Renal pelvis (tissue), 12 donors: ENCODE data around the gene CCR8. TPM values are rescaled to one million over a fixed set of nuclear protein-coding genes. Genes with fewer than 3 reads are reported as not detected.

Experiments
- DNase-seq: peaks from one replicate; pipeline ENCODE4 v3.0.0-alpha.2; 2013
- long read RNA-seq, 16 experiments: transcript quantifications; one replicate each; lab custom pipeline, GENCODE V29; 2026
- polyA plus RNA-seq, 3 donors: library from polyadenylated mRNA; unstranded; fragments of 120-200 nt; gene quantifications; one replicate each; pipeline ENCODE4 v1.2.1, GENCODE V29; 2013; ENCODE audit not compliant: insufficient read length in 3 of 3

CCR8 gene, protein sequence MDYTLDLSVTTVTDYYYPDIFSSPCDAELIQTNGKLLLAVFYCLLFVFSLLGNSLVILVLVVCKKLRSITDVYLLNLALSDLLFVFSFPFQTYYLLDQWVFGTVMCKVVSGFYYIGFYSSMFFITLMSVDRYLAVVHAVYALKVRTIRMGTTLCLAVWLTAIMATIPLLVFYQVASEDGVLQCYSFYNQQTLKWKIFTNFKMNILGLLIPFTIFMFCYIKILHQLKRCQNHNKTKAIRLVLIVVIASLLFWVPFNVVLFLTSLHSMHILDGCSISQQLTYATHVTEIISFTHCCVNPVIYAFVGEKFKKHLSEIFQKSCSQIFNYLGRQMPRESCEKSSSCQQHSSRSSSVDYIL
- polyA plus RNA-seq = not detected
- long read RNA-seq, donor 1 = 0 reads
- long read RNA-seq, donor 2 = 0 reads
- long read RNA-seq, donor 3 = 0 reads
- long read RNA-seq, donor 4 = 0 reads
- long read RNA-seq, donor 5 = 0 reads
- long read RNA-seq, donor 6 = 0 reads
- long read RNA-seq, donor 7 = 0 reads
- long read RNA-seq, donor 8 = 0 reads
- long read RNA-seq, donor 9 = 0 reads
- long read RNA-seq, donor 10 = 0 reads
- long read RNA-seq, donor 11 = 0 reads
- long read RNA-seq, donor 12 = 0 reads
- long read RNA-seq, donor 13 = 0 reads
- long read RNA-seq, donor 14 = 0 reads
- long read RNA-seq, donor 15 = 0 reads
- long read RNA-seq, donor 16 = 0 reads

DNA sequence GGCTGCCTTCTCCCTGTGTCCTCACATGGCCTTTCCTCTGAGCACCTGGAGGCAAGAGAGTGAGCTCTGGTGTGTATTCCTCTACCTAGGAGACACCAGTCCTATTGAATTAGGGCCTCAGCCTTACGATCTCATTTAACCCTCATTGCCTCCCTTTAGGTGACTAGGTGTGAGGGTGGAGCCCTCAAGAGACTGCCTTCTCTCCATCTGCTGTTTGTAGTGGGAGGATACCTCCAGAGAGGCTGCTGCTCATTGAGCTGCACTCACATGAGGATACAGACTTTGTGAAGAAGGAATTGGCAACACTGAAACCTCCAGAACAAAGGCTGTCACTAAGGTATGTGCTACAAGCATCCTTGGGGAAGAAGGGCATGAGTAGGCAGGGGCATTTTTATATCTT, at the start of gene CCR8:
Gene CCR8, plus strand, starts transcription at position 217 of the 400 bp plus-strand sequence. CDS start 2,623 bp downstream, outside the sequence.
- no peak for DNase-seq

DNA sequence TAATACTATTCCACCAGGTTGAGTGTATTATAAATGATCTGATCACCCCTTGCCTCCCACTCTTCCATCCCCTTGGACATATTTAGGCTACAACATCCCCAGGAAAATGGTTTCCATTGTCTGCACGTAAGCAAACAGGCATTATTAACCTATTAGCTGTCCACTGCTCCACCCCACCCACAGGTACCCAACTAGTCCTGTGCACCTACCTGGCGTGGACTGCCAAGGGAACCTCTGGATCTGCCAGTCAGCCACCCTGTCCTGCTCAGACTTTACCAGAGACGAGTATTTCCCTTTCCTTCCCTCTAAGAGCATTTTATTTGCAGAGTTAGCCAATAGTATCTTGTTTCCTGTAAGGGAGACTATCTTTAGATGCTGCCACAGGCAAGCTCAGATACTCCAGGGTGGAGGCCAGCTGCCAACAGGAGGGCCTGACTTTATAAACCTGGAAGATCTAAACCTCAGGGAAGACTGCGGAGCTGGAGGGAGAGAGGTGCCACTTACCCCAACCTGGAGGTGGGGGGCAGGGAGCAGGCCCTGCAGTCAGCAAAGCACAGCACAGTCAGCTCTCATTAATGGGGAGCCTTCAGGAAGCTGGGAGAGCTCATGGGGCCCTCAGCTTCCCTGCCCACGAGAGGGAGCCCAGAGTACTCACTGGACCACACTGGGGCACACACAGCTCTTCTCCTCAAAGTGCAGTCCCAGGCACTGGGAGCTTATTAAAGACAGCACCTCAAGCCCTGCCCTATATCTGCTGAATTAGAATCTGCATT, 49.6 kb upstream of the CCR8 start, which contains the start of gene CX3CR1:
Gene CX3CR1, minus strand, starts transcription at position 292 of the 773 bp plus-strand sequence. CDS start 13,527 bp downstream, outside the sequence.
- DNase-seq = no peak

DNA sequence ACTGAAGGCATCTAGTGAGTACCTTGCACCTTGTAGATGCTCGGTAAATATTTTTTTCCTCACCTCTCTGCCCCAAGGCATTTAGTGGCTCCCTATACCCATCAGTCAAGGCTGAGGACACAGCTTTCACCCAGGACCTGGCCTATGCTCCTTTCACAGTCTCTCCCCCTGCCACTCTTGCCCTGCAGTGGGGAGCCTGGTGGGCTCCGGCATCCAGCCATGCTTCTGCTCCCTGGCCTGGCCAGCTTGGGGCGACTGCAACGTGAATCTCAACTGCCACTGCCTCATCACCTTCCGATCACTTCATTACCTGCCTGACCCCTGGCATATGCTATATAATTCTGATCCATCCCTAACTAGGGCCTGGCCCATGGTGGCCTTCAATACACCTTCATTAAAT, 48.9 kb upstream of the CCR8 start:
- DNase-seq = no peak

DNA sequence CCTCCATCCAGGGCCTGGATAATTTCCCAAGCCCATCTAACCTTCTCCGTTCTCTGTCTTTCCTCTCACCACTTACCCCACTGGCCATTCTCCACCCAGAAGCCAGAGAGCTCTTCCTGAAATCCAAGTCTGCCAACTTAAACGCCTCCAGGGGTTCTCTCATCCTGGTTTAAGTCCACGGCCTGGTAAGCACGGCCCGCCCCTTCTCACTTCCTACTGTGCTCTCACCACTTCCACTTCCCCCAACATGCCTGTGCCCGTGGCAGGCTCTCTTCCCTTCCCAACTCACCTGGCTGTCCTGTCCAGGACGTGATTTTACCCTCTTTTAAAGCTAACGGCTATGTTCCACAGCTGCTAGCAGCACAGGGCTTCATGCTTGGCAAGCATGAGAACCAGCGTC, 48.0 kb upstream of the CCR8 start:
- no peak for DNase-seq

DNA sequence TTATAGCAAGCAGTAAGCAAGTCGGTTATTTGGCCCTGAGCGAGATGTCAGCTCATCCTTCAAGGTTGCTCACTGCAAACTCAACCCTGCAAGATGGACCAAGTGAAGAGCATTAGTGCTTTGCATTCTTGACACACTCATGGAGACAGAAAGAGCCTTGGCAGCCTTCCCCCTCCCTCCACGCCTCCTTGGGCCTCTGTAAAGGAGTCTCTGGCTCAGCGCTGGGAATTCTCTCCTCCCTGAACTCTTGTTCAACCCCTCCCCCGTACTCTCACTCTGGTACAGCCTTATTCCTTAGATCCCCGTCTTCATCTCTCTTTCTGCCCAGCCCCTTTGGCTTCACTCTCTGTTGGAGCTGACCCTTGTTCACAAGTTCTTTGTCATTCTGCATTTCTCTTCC, 47.5 kb upstream of the CCR8 start:
- DNase-seq = no peak

DNA sequence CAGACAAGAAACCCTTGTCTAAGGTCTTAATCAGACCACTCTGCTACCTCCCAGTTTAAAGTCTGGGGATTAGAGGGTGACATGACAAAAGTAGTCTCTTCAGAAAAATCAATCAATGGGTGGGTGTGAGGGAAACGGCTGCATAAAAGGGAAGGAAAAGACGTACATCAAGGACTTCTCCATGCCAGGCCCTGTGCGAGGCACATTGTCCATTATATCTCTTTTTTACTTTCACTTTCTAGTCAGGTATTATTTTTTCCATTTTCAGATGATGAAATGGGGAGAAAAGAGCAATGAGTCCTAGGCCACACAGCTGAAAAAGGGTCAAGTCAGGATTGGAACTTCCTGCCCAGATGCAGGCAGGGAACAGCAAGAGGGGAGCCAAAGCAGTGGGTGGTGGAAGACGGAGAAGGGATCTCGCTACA, 45.0 kb upstream of the CCR8 start:
- no peak for DNase-seq

DNA sequence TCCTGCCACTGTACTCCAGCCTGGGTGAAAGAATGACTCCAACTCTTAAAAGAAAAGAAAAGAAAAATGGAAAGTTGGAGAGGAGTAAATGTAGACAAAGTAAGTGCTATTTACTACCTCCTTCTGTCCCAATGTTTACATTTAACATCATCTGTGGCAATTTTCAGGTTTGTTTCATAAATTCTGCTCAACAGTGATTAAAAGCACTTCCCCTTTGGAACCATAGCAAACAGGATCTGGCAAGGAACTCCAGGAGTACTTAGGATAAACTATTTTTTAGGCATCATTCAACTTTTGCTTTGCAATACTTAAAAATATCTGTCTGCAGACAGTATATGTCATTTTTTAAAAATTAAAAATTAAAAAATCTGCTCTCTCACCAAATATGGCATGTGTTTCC, 44.2 kb upstream of the CCR8 start:
- DNase-seq = no peak

DNA sequence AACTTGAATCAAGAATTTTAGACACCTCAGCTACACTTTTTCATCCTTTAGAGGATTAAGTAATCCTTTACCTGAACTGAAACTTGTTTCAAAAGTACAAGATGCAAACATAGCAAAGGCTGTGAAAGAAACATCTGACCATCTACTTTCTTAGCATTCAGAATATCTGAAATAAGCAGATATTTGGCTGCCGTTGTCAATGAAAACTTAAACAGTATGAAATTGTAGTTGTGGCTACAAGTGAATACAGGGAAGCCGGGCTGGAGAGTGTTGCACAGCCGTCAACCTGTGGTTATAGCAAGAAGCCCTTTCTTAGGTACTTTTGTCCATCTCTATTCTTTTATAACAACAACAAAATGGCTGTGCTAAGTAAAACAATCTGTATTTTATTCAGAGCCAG, 42.7 kb upstream of the CCR8 start:
- no peak for DNase-seq

DNA sequence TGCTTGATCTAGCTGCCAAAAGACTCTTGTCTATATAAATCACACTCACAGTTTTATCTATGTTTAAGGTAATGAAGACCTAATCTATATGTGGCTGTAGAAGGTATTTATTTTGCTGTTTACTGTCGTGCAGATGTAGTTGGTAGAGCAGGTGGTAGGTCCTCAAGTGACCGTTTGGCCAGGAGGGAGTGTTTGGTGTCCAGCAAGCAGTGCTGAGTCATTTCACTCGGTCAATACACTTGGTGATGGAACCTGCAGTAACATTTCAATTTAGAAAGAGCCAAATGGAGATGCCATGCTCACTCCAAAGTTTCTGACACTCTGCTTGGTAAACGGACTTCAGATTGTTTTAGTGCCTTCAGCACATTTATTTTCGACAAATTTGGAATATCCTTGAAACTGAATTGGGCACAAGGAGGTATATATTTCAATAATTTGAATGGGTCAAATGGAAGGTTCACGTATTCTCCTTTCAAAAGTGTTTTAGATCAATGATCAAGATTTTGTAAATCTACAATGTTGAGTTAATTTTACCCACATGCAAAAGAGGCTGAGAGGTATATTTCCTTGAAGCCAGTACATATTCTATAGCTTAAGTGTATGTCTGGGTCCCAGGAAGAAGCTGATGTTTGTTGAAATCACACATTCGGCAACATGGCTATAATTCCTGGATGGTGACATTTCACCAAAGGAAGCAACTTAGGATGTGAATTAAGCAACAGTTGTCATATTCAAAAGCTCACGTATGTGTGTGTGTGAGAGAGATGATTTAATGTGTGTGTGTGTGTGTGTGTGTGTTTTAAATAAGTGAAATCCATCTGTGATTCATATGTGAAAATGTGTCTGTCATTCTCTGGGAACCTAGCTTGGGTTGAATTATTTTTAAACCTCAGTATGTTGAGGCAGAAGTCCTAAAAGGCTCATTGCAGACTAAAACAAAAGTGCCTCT, 42.0 kb upstream of the CCR8 start:
- no peak for DNase-seq

DNA sequence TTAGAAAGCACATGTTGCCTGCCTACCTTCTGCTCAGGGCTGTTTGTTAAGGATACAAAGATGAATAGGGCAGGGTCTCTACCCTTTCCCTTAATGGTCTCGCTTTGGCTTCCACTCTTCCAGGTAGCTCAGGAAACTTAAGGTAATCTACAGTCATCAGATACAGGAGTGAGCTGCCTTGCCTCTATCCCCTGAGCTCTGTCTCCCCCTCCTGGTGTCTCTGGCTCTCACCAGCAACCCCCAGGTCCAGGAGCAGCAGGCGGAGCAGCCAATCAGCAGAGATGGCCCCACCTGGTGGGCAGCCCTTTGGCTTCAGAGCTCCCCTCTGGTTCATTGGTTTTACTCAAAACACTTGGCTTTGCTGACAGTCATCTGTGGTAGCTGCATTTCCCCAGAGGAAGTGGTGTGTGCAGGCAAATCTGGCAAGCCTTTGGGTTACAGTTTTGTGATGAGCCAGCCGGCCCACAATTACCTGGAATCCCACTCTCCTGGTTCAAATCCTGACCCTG, 41.2 kb upstream of the CCR8 start:
- peak; percentile 82 for DNase-seq

DNA sequence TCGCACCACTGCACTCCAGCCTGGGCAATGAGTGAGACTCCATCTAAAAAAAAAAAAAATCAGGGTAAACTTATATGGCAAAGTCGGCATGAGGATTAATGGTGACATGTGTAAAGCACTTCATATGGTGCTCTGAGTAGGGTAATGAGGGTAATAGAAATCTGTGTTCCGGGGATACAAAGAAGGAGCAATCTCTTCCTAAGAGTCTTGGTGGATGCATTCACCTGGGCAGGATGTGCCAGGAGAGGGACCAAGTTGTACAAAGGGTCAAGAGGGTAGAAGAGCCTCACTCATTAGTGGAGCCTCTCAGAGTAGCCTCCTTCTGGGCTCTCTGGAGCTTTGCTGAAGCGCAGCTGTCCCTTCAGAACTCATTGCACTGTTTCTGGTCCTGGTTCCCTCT, 40.4 kb upstream of the CCR8 start:
- DNase-seq = no peak

DNA sequence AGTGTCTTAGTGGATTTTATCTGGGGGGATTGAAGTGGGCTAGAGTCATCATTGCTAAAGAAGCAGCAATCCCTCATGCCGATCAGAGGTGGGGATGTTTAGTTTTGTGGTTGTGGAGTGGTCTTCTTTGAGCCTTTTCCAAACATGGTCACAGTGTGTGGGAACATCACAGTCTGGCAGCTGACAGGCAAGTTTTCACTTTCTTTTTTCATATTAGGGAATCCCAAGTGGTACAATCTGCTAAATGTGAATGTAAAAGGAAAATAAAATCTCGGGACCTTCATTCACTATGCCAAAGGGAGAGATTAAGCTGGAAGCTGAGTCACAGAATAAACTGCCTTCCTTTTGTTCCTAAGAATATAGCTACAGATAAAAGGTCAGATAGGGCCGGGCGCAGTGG, 39.3 kb upstream of the CCR8 start:
- DNase-seq = no peak

DNA sequence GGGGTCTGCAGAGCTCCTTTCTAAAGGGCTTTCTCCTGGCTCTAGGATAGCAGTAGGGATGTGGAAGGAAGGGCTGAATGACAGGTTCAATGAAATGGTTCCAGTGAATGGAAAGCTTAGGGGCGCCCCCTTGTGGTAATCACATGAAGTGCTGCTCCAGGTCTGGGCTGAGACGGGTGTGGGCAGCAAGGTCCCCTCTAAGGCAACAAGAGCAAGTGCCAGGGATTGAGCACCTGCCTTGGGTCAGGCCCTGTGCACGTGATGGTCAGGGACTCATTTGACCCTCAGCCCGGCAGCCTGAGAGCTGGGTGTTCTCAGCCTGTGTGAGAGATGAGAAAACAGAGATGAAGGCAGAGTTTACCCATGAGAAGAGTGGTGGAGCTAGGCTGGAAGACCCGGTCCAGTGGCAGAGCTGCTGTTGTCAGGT, 37.6 kb upstream of the CCR8 start:
- DNase-seq = peak; percentile 33

DNA sequence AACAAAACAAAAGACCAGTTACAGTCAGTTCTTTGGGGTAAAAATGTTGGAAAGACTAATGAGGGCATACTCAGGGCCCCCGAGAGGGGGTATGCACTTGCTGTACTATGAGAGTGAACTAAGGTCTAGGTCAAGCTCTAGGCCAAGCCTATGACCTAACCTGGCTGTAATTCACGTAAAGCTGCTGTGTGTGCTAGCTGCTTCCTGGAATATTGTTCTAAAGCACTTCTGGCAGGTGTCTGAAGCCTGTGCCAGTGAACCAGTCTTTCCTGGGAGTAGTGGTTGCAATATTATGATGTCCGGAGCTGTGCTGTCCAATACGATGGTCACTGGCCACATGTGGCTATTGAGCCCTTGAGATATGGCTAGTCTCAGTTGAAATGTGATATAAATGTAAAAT, 36.5 kb upstream of the CCR8 start:
- no peak for DNase-seq

DNA sequence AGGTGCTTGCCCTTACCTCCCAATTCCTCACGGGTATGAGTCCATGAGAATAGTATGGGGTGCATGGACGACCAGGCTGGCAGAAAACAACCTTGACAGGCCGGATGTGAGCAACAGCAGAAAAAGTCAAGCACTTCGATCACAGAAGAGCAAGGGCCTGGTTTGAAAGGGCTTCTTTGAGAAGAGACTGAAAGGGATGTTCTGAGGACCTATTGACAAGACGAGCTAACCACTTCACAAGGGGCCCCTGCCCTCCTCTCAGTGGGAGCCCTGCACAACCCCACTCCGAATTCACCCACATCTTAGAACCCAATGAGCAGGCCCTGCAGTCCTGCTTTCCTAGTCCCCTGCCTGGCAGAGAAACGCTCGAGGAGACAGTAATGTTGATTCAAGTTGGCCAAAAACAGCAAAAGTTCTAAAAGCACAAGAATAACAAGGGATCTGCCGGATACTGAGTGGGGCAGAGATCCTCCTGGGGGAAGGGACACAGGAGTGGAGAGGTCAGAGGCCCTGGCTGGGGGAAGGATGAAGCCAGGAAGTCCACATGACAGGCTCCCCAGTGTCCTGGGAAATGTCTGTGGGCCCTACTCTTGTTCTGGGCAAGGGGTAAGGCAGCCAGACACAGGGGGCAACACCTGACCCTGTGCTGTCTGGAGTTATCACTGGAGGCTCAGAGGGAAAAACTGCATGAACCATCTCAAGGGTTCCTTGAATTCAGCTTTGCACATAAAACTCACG, 34.9 kb upstream of the CCR8 start:
- no peak for DNase-seq

DNA sequence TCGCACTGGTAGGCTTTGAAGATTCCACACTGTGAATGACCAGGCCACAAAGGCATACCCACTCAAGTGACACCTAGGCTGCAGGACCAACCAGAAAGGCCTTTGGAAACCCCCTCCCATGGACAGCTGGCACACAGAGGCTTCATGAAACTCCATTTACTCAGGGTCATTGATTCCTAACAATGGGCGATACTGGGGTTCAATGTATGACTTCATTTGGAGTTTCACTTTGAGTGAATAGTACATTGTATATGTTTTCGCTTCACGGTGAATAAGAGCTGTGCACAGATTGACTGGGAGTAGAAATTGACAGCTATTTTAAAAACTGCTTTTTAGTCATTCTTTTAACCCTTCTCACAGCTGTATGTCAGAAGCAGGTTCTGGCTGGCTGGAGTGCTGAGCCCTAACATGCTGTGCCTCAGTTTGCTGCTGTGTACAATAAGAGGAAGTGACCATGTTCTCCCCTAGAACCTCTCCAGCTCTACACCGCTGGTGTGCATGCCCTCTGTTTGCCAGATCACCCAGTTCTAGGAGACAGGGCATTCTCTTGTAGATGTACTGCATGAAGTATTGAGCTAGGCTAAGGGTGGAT, 34.2 kb upstream of the CCR8 start:
- no peak for DNase-seq

DNA sequence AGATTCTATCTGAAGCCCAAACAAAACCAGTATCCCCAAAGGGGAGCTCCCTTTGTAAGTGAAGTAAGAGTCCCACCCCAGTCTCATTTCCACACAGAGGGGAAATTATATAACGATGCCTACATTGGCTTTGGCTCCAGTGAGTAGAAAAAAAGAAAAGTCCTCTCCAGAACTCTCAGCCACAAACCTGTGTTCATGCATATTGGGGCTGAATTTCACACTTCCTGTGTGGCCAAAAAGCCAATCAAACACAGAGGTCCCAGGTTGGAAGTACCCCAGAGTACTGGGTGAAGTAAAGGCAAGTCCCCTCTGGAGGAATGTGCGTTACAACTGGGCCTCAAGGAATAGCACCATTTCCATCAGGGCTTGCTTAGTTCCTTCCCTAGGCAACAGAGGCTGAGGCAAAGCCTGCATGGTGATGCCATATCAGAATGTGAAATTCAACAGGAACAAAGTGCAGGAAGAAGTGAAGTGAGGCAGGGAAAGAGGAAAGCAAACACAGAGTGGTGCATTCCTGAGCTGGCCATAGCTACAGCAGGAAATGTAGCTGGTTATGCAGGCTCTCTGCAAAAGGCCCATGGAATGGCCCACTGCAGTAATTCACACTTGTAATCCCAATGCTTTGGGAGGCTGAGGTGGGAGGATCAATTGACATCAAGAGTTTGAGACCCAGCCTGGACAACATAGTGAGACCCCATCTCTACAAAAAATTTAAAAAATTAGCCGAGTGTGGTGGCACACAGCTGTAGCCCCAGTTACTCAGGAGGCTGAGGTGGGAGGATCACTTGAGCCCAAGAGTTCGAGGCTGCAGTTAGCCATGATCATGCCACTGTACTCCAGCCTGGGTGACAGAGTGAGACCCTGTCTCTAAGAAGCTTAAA, 33.1 kb upstream of the CCR8 start:
- DNase-seq = no peak

DNA sequence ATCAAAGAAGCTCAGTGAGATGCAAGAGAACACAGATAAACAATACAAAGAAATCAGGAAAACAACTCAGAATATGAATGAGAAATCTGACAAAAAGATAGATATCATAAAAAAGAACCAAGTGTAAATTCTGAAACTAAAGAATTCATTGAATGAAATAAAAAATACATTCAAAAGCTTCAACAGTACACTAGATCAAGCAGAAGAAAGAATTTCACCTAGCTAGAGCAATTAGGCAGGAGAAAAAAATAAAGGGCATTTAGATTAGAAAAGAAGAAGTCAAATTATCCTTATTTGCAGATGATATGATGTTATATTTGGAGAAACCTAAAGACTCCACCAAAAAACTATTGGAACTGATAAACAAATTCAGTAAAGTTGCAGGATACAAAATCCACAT, 30.2 kb upstream of the CCR8 start:
- DNase-seq = no peak

DNA sequence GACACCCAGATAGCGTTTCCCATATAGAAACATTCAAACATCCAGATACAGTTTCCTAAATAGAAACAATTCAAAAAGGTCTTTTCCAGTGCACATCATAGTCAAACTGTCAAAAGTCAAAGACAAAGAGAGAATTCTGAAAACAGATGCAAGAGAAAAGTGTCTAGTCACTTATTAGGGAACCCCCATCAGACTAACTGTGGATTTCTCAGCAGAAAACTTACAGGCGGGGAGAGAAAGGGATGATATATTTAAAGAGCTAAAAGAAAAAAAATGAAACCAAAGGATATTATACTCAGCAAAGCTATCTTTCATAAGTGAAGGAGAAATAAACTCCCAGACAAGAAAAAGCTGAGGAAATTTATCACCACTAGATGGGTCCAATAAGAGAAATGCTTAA, 27.3 kb upstream of the CCR8 start:
- no peak for DNase-seq
